ENCODE data around the gene HSD17B1. TPM values are rescaled to one million over a fixed set of nuclear protein-coding genes. Genes with fewer than 3 reads are reported as not detected.
A peak's percentile ranks its signal among the peaks of the same experiment; 100 is the strongest.
"Not testable (repeated sequence)": the region's sequence is repeated elsewhere in the genome, so short reads cannot be mapped to it uniquely, and the experiment has no call there.

HSD17B1 gene
- total RNA-seq, 2 experiments from 2014 or later: 0.35 to 0.41 TPM

DNA sequence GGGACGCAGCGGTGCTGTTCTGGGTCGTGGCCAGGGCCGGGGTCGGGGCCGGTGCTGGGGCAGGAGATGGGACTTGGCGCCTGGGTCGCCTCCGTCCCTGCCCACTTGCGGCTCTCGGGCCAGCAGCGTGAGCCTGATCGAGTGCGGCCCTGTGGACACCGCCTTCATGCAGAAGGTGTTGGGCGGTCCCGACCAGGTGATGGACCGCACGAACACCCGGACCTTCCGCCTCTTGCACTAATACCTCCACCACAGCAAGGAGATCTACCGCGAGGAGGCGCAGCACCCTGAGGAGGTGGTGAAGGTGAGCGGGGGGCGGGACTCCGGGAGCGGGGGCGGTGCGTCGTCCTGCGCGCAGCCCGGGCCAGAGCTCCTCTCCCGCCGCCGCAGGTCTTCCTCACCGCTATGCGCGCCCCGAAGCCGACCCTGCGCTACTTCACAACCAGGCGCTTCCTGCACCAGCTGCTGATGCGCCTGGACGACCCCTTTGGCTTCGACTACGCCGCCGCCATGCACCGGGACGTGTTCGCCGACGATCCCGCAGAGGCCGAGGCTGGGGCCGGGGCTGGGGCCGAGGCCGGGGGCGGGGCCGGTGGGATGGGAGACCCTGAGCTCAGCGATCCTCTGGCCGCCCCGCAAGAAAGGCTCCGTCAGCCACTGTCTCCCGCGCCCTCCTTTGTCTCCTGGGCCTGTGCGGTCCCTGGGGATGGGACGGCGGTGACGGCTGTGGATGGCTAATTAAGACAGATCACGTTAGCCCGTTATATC, 4.5 kb upstream of the HSD17B1 start:
- intact Hi-C loops (cut with DNase I, micrococcal nuclease): no loop called here

DNA sequence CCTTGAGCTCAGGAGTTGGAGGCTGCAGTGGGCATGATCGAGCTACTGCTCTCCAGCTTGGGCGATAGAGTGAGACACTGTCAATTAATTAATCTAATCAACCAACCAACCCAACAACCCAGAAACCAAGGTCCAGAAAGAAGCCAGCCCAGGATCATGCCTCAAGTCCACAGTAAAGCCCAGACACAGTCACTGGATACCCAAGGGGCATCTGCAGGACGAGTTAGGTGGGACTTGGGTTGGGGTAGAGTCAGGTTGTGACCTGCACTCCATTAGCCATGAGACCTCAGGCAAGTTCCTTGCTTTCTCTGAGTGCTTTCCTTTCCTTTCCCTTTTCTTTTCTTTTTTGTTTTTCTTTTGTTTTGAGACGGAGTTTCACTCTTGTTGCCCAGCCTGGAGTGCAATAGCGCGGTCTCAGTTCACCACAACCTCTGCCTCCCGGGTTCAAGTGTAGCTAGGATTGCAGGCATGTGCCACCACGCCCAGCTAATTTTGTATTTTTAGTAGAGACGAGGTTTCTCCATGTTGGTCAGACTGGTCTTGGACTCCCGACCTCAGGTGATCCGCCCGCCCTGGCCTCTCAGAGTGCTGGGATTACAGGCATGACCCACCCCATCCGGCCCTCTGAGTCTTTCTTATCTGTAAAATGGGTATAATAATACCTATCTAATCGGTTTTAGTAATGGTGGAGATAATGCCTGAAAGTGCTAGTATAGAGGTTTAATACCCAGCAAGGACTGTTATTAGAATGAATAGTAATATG, 3.5 kb upstream of the HSD17B1 start:
- Mint-ChIP-seq H3K27ac (no peak overlapping the region), H3K27me3 (no peaks in the 10 kb centered on the region), H3K4me3 (peak overlapping the region; percentile 36), H3K9me3 (ENCODE audit: low read depth) (no peaks in the 10 kb centered on the region), H3K4me1 (peaks cover 17% of the 10 kb centered on the region), H3K36me3 (ENCODE audit: low read depth) (peaks cover 3% of the 10 kb centered on the region)
- ChIA-PET POLR2A (interaction anchor here (1.1 kb wide), 1 partner anchor 12 kb away, joined by 7 read pairs; no protein-coding TSS in a partner anchor), CTCF (interaction anchor here (0.8 to 1.3 kb wide), 7 partner anchors 10 to 173 kb away, joined by 3 to 7 read pairs (median 3); partner anchors contain the start of genes NAGLU and PSMC3IP)
- DNase-seq (no peak), ATAC-seq (no peak)
- intact Hi-C loops (cut with DNase I, micrococcal nuclease): no loop called here

More for the DNA sequence above, 4.5 kb upstream of the HSD17B1 start:
- peaks cover 3% of the 10 kb centered on the region for H3K36me3 Mint-ChIP-seq (ENCODE audit: low read depth)
- DNase-seq: peak; percentile 92
- H3K27me3 Mint-ChIP-seq: no peaks in the 10 kb centered on the region
- POLR2A ChIA-PET: interaction anchor here (0.5 to 1.5 kb wide), 4 partner anchors 11 to 420 kb away, joined by 3 to 7 read pairs (median 4); partner anchors contain the start of gene NAGLU
- H3K4me1 Mint-ChIP-seq: peaks cover 13% of the 10 kb centered on the region
- CTCF ChIA-PET: interaction anchor here (0.6 to 1.3 kb wide), 13 partner anchors 11 to 450 kb away, joined by 3 to 7 read pairs (median 3); partner anchors contain the start of genes NAGLU, PSMC3IP and RPL27
- no peaks in the 10 kb centered on the region for H3K9me3 Mint-ChIP-seq (ENCODE audit: low read depth)
- H3K4me3 Mint-ChIP-seq: peak overlapping the region; percentile 36
- ATAC-seq: peak; percentile 93
- H3K27ac Mint-ChIP-seq: no peak overlapping the region

DNA sequence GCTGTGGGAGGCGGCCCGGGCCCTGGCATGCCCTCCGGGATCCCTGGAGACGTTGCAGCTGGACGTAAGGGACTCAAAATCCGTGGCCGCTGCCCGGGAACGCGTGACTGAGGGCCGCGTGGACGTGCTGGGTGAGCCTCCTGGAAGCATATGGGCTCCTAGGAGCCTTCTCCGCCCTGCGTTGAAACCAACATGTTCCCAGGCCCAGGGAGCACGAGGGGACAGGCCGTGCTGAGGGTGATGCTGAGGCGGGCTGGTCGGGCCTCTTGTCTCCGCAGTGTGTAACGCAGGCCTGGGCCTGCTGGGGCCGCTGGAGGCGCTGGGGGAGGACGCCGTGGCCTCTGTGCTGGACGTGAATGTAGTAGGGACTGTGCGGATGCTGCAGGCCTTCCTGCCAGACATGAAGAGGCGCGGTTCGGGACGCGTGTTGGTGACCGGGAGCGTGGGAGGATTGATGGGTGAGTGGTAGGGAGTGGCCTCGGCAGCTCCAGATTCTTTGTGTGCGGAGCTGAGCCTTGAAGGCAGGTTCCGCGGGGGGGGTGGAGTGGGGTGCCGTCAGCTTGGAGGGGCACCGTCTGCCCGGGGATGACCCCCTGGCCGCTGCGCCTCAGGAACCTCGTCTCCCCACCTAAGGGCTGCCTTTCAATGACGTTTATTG, 567 bp downstream of the HSD17B1 start:
- Mint-ChIP-seq H3K9me3 (ENCODE audit: low read depth) (no peaks in the 10 kb centered on the region), H3K27me3 (no peaks in the 10 kb centered on the region), H3K4me1 (peaks cover 30% of the 10 kb centered on the region), H3K36me3 (ENCODE audit: low read depth) (no peaks in the 10 kb centered on the region), H3K27ac (no peak overlapping the region), H3K4me3 (peak overlapping the region; percentile 85)
- DNase-seq: no peak
- intact Hi-C loops (cut with DNase I, micrococcal nuclease): no loop called here
- ChIA-PET CTCF (interaction anchor here (0.6 to 2.0 kb wide), 2 partner anchors 18 to 325 kb away, joined by 3 to 8 read pairs; partner anchors contain the start of gene NAGLU), POLR2A (interaction anchor here (0.6 kb wide), 1 partner anchor 165 kb away, joined by 5 read pairs; the partner anchor contains the start of gene STAT3)
- no peak for ATAC-seq

DNA sequence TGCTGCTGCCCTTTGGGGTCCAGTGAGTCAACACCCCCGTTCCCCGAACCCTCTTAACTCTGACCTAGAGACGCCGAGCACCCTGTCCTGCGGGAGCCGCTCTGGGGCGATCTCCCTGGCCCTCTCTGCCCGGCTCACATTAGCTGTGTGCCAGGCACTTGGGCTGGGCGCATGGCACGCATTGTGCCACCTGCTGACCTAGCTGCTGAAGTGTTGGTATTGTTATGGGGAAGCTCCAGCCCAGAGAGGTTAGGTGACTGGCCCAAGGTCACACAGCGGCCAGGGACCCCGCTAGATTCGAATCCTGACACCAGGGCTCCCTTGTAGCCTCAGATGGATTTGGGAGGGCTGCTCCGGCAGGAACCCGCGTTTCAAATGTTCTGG, 1.1 kb downstream of the HSD17B1 start:
- no peaks in the 10 kb centered on the region for H3K36me3 Mint-ChIP-seq (ENCODE audit: low read depth)
- ChIA-PET CTCF (interaction anchor here (0.6 to 2.0 kb wide), 2 partner anchors 18 to 23 kb away, joined by 5 to 8 read pairs; partner anchors contain the start of genes NAGLU and PSMC3IP), POLR2A (interaction anchor here (0.6 kb wide), 1 partner anchor 260 kb away, joined by 3 read pairs; no protein-coding TSS in a partner anchor)
- H3K4me1 Mint-ChIP-seq: peaks cover 28% of the 10 kb centered on the region
- H3K4me3 Mint-ChIP-seq: peak overlapping the region; percentile 85
- peak overlapping the region; percentile 92 for H3K27ac Mint-ChIP-seq
- ATAC-seq: peak; percentile 40
- no peaks in the 10 kb centered on the region for H3K27me3 Mint-ChIP-seq
- DNase-seq: peak; percentile 58
- intact Hi-C loops (cut with DNase I, micrococcal nuclease): loop anchor here (1.0 kb wide), 1 partner anchor 18 kb away; the partner anchor contains the start of gene NAGLU (in 2 of the 2)
- H3K9me3 Mint-ChIP-seq (ENCODE audit: low read depth): no peaks in the 10 kb centered on the region

DNA sequence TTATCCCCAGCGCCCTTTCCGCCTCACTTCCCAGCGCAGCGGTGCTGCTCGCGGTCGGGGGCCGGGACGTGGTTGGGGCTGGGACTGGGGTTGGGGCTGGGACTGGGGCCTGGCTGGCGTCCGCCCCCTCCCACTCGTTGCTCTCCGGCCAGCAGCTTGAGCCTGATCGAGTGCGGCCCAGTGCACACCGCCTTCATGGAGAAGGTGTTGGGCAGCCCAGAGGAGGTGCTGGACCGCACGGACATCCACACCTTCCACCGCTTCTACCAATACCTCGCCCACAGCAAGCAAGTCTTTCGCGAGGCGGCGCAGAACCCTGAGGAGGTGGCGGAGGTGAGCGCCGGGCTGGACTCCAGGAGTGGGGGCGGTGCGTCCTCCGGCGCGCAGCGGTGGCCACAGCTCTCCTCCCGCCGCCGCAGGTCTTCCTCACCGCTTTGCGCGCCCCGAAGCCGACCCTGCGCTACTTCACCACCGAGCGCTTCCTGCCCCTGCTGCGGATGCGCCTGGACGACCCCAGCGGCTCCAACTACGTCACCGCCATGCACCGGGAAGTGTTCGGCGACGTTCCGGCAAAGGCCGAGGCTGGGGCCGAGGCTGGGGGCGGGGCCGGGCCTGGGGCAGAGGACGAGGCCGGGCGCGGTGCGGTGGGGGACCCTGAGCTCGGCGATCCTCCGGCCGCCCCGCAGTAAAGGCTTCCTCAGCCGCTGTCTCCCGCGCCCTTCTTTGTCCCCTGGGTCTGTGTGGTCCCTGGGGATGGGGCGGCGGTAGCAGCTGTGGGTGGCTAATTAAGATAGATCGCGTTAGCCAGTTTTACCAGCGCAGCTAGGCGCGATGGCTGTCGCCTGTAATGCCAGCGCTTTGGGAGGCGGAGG, 1.8 kb downstream of the HSD17B1 start:
- Mint-ChIP-seq H3K9me3 (ENCODE audit: low read depth) (no peaks in the 10 kb centered on the region), H3K27me3 (no peaks in the 10 kb centered on the region), H3K4me3 (peak overlapping the region; percentile 85), H3K27ac (peak overlapping the region; percentile 92), H3K36me3 (ENCODE audit: low read depth) (no peaks in the 10 kb centered on the region), H3K4me1 (peaks cover 22% of the 10 kb centered on the region)
- ATAC-seq (peak; percentile 85), DNase-seq (peak; percentile 85)
- intact Hi-C loops (cut with DNase I, micrococcal nuclease): loop anchor here (1.0 kb wide), 1 partner anchor 18 kb away; the partner anchor contains the start of gene NAGLU (in 2 of the 2)
- POLR2A ChIA-PET: interaction anchor here (0.6 kb wide), 2 partner anchors 260 to 569 kb away, joined by 3 to 4 read pairs; no protein-coding TSS in a partner anchor
- CTCF ChIA-PET: interaction anchor here (0.5 to 2.0 kb wide), 6 partner anchors 13 to 301 kb away, joined by 3 to 8 read pairs (median 3); partner anchors contain the start of genes NAGLU and PSMC3IP

DNA sequence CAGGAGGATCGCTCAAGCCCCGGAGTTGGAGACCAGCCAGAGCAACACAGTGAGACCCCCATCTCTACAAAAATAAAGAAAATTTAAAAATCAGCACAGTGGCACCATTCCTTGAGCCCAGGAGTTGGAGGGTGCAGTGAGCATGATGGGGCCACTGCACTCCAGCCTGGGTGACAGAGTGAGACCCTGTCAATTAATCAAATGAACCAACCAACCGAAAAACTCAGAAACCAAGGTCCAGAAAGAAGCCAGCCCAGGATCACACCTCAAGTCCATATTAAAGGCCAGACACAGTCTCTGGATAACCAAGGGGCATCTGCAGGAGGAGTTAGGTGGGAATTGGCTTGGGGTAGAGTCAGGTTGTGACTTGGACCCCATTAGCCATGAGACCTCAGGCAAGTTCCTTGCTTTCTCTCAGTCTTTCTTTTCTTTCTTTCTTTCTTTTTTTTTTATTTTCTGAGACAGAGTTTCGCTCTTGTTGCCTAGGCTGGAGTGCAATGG, 2.4 kb downstream of the HSD17B1 start:
- H3K4me3 Mint-ChIP-seq: peak overlapping the region; percentile 85
- DNase-seq: no peak
- H3K27ac Mint-ChIP-seq: peak overlapping the region; percentile 92
- H3K4me1 Mint-ChIP-seq: peaks cover 22% of the 10 kb centered on the region
- no peaks in the 10 kb centered on the region for H3K36me3 Mint-ChIP-seq (ENCODE audit: low read depth)
- ATAC-seq: peak; percentile 1
- H3K9me3 Mint-ChIP-seq (ENCODE audit: low read depth): no peaks in the 10 kb centered on the region
- ChIA-PET CTCF (interaction anchor here (0.5 to 2.0 kb wide), 5 partner anchors 13 to 301 kb away, joined by 3 to 8 read pairs (median 3); partner anchors contain the start of gene NAGLU), POLR2A (interaction anchor here (0.6 kb wide), 1 partner anchor 568 kb away, joined by 4 read pairs; no protein-coding TSS in a partner anchor)
- no peaks in the 10 kb centered on the region for H3K27me3 Mint-ChIP-seq
- intact Hi-C loops (cut with DNase I, micrococcal nuclease): no loop called here

DNA sequence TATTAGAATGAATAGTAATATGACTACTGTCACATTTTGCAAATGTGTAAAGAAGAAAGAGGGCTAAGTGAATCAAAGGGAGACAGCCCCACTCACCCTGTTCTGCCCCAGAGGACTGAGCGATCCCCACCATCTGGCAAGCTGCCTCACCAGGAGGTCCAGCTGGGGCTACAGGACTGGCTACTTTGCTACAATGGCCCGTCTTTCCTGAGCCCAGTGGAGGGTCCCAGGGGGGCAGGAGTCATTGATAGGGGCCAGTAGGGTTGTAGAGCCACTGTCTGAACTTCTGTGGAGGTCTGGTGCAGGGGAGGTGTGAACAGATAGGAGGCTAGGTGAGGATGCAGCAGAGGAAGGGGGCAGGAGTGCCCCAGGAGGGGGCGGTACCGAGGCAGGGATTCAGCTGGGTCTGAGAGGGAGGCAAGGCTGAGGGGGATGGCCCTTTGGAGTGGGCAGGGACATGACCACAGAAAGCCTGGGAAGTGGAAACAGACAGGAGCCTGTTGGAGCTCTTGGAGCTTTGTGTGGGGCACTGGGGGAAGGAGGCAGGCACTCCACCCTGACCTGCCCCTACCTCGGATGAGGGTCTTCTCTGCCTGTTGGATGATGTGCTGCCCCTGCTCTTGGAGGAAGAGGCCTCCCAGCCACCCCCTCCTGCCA, 3.4 kb downstream of the HSD17B1 start:
- H3K4me1 Mint-ChIP-seq: peaks cover 23% of the 10 kb centered on the region
- DNase-seq; intact Hi-C loops (cut with DNase I, micrococcal nuclease); CTCF ChIA-PET; H3K27me3 Mint-ChIP-seq; POLR2A ChIA-PET; H3K36me3 Mint-ChIP-seq (ENCODE audit: low read depth); H3K9me3 Mint-ChIP-seq (ENCODE audit: low read depth); H3K4me3 Mint-ChIP-seq; H3K27ac Mint-ChIP-seq: not testable (repeated sequence)
- ATAC-seq: peak; percentile 30

DNA sequence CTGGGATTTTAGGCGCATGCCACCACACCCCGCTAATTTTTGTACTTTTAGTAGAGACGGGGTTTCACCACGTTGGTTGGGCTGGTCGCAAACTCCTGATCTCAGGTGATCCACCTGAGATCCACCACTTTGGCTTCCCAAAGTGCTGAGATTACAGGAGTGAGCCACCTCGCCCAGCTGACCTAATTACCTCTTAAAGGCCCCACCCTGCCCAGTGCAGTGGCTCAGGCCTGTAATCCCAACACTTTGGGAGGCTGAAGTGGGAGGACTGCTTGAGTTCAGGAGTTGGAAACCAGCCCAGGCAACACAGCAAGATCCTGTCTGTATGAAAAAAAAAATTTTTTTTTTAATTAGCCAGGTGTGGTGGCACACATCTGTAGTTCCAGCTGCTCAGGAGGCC, 6.4 kb downstream of the HSD17B1 start:
- peaks cover 39% of the 10 kb centered on the region for H3K4me1 Mint-ChIP-seq
- intact Hi-C loops (cut with DNase I, micrococcal nuclease): no loop called here
- ChIA-PET POLR2A (no interaction called here), CTCF (interaction anchor here (0.8 kb wide), 1 partner anchor 10 kb away, joined by 3 read pairs; no protein-coding TSS in a partner anchor)
- ATAC-seq: no peak
- no peaks in the 10 kb centered on the region for H3K27me3 Mint-ChIP-seq
- peaks cover 11% of the 10 kb centered on the region for H3K36me3 Mint-ChIP-seq (ENCODE audit: low read depth)
- H3K9me3 Mint-ChIP-seq (ENCODE audit: low read depth): no peaks in the 10 kb centered on the region
- DNase-seq: no peak
- H3K27ac Mint-ChIP-seq: no peak overlapping the region
- no peak overlapping the region for H3K4me3 Mint-ChIP-seq

DNA sequence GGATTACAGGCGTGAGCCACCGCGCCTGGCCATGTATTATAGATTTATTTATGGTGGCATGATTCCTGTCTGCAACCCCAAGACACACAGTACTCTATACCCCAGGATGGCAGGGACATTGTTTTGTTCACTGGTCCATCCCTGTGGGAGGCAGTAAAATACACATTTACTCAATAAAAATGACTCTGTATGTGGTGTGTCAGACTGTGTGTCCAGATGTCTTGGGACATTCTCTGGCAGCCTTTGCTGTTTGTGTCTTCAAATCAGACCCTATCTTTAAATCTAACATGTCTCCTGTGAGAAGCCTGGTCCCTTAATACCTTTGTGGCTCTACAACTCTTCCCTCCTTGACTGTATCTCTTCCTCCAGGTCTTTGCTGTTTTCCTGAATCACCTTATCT, 7.5 kb downstream of the HSD17B1 start:
- intact Hi-C loops (cut with DNase I, micrococcal nuclease): loop anchor here in 1 of 2 experiments (10.0 kb wide), 1 partner anchor 615 kb away; the partner anchor contains the start of gene NBR1
- CTCF ChIA-PET: no interaction called here

More for the DNA sequence above, 7.5 kb downstream of the HSD17B1 start:
- H3K27me3 Mint-ChIP-seq: no peaks in the 10 kb centered on the region
- H3K36me3 Mint-ChIP-seq (ENCODE audit: low read depth): peaks cover 11% of the 10 kb centered on the region
- H3K4me3 Mint-ChIP-seq: peak overlapping the region; percentile 48
- peak overlapping the region; percentile 11 for H3K27ac Mint-ChIP-seq
- H3K9me3 Mint-ChIP-seq (ENCODE audit: low read depth): no peaks in the 10 kb centered on the region
- no peak for DNase-seq
- POLR2A ChIA-PET: interaction anchor here (0.6 kb wide), 1 partner anchor 375 kb away, joined by 3 read pairs; the partner anchor contains the start of gene HCRT
- ATAC-seq: no peak
- H3K4me1 Mint-ChIP-seq: peaks cover 35% of the 10 kb centered on the region
